AG20443 (cell line): ENCODE results near the gene MEA1.

Experiments
- DNase-seq: peaks from one replicate; pipeline ENCODE4 v3.0.0; 2012; ENCODE audit warnings: low spot score, mixed read lengths

Gene MEA1

GRCh38 chr6:42970871-42971612, 42.7 kb downstream of the MEA1 start:
- DNase-seq: peak; percentile 35

GRCh38 chr6:42969934-42970333, 43.8 kb downstream of the MEA1 start:
- peak; percentile 2 for DNase-seq

GRCh38 chr6:42969431-42969830, 44.3 kb downstream of the MEA1 start:
- DNase-seq: peak; percentile 10

DNA sequence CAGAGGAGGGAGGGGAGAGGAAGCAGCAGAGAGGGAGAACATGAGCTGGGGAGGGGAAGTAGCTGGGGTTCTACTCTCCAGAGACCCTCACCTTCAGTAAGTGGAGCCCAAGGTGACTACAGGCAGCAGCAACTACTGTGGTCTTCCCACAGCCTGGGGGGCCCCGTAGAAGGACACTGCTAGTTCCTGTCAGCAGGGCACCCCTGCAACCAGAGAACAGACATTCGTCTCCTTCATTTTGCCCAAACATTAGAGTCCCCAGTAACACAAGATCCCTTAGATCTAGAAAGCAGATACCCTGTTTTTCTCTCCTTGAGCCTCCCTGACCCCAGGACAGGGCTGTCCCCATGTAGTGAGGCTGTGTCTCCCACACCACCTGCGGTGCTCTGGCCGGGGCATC, 45.0 kb downstream of the MEA1 start:
- DNase-seq: peak; percentile 1

DNA sequence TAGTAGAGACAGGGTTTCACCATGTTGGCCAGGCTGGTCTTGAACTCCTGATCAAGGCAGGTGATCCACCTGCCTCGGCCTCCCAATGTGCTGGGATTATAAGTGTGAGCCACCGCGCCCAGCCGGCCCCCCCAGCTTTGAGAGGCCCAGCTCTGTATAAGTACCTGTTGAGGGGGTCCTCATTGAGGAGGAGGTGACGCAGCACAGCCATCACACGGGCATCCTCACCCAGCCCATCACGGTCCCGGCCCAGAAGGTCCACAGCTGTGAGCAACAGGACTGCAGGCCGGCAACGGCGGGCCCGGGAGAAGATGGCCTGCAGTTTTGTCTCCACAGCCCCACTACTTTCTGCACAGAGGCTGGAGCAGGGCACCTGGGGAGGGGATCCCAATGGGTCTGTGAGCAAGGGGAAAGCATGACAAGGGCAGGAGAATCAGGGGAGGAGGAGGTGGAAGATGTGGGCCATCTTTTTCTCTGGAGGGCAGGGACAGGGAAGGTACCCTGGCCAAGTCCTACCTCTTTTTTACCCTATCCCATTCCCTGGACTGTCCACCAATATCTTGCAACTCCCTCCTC, 45.5 kb downstream of the MEA1 start:
- peak; percentile 0 for DNase-seq

- DNase-seq: no peak
Observed at GRCh38 chr6:42967228-42967627, 46.5 kb downstream of the MEA1 start.

- no peak for DNase-seq
Observed at GRCh38 chr6:42966571-42966970, 47.2 kb downstream of the MEA1 start.

- DNase-seq: peak; percentile 55
Observed at GRCh38 chr6:42963855-42964605, 49.7 kb downstream of the MEA1 start.

GRCh38 chr6:42963179-42963854, 50.4 kb downstream of the MEA1 start:
- DNase-seq: no peak

GRCh38 chr6:42962502-42963178, 51.1 kb downstream of the MEA1 start:
- no peak for DNase-seq

GRCh38 chr6:42962096-42962495, 51.6 kb downstream of the MEA1 start:
- no peak for DNase-seq
